Tibial nerve (tissue), 4 donors: ENCODE data around the gene ADRA2B.

Experiments
- CTCF ChIP-seq, 5 experiments: fragments of 200-600 bp in 3 of 5; fragments of 450-650 bp in 2 of 5; sonication (generic) in 3 of 5; IDR thresholded peaks; one replicate each; pipeline ENCODE4 v1.5.1; 2016 to 2019; ENCODE audit warnings: antibody characterized with exemption in 5 of 5, mild to moderate bottlenecking in 3 of 5, moderate library complexity in 2 of 5
- EP300 ChIP-seq, 2 donors: sonication (generic); formaldehyde crosslinking; IDR thresholded peaks; one replicate each; pipeline ENCODE4 v1.6.1; 2017; ENCODE audit warnings: antibody characterized with exemption in 2 of 2, mild to moderate bottlenecking in 1 of 2

GRCh38 chr2:96109361-96109680, 7.0 kb downstream of the ADRA2B start:
- TF ChIP-seq CTCF (IDR thresholded peaks at IDR 0.05) (no peak), EP300 (IDR thresholded peaks at IDR 0.05) (no peak)
